C4-2B (cell line): Measurements from ENCODE around the gene HLTF.

Experiments
- H3K27ac ChIP-seq: fragments of 450-650 bp; 2 replicates; pipeline ENCODE4 v1.5.1; 2017
- ZFX ChIP-seq: fragments of 450-650 bp; IDR thresholded peaks from 2 replicates; pipeline ENCODE4 v1.6.1; 2017
- TF ChIP-seq, protein P1 (sequence below): fragments of 450-650 bp; conservative IDR thresholded peaks from 2 replicates; pipeline ENCODE4 v1.5.1; 2017; ENCODE audit warnings: mild to moderate bottlenecking

Gene HLTF

DNA sequence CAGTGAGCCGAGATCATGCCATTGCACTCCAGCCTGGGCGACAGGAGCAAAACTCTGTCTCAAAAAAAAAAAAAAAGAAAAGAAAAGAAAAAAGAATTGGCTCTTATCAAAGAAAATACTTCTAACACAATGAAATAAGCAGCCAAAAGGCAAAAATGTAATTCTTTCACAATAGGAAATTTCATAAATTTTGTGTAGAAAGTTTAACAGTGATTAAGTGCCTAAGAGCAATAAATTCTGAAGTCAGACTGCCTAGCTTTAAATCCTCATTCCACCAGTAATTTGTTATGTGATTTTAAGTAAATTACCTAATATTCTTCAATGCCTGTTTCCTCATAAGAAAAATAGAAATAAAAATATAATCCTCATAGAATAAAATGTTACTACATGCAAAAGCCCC is 24.6 kb downstream of the HLTF start:
- TF ChIP-seq ZFX = no peak
- TF ChIP-seq, protein P1, sequence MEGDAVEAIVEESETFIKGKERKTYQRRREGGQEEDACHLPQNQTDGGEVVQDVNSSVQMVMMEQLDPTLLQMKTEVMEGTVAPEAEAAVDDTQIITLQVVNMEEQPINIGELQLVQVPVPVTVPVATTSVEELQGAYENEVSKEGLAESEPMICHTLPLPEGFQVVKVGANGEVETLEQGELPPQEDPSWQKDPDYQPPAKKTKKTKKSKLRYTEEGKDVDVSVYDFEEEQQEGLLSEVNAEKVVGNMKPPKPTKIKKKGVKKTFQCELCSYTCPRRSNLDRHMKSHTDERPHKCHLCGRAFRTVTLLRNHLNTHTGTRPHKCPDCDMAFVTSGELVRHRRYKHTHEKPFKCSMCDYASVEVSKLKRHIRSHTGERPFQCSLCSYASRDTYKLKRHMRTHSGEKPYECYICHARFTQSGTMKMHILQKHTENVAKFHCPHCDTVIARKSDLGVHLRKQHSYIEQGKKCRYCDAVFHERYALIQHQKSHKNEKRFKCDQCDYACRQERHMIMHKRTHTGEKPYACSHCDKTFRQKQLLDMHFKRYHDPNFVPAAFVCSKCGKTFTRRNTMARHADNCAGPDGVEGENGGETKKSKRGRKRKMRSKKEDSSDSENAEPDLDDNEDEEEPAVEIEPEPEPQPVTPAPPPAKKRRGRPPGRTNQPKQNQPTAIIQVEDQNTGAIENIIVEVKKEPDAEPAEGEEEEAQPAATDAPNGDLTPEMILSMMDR = no peak

DNA sequence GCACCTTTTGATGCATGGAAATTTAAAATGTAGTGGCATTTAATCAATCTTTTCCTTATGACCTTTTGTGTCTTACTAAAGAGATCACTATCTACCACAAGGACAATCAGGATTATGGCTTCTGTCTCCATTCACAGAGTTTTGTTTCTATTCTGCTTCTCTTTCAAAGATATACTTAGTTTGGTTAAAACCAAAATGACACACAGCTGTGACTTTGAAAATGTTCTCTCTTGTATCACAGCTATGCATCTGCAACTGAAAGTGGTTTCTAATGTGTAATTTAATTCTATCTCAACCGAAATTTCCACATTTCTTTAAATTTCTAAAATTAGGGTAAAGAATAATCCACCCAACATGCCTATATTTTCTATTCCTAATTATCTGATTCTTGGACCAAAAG is 27.7 kb downstream of the HLTF start:
- no peak for TF ChIP-seq ZFX
- TF ChIP-seq, protein P1 = no peak

More for the DNA sequence above, 24.6 kb downstream of the HLTF start:
- H3K27ac ChIP-seq = no peak overlapping the region

DNA sequence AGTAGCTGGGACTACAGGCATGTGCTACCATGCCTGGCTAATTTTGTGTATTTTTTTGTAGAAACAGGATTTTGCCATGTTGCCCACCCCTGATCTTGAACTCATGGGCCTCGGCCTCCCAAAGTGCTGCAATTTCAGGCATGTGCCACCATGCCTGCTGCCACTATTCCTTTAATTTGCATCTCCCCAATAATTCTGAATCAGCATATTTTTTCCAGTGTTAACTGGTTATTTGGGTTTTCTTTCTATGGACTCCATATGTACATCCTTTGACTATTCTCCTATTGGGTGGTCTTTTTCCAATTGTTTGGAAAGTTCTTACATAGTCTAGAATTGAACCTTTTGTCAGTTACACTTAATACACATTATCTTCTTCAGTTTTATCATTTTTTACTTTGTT is 28.1 kb downstream of the HLTF start:
- no peak overlapping the region for H3K27ac ChIP-seq
- TF ChIP-seq ZFX = no peak
- TF ChIP-seq, protein P1 = no peak

More for the DNA sequence above, 27.7 kb downstream of the HLTF start:
- no peak overlapping the region for H3K27ac ChIP-seq

DNA sequence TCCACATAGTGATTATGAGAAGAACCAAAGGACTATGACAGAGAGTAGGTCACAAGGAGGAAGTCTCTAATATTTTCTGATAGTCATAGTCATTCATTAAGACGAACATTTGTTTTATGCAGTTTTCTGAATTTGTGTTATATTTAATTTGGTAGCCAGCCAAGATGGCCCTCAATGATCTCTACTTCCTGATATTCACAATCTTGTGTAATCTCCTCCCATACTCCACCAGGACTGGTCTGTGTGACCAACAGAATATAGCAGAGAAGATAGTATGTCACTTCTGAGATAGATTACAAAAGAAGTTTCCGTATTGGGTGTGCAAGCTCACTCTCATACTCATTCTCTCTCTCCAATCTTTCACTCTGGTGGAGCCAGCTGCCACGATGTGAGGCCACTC is 30.8 kb downstream of the HLTF start:
- H3K27ac ChIP-seq = no peak overlapping the region; the same call in 1 of the 2 replicates
- TF ChIP-seq ZFX = no peak
- TF ChIP-seq, protein P1 = no peak

DNA sequence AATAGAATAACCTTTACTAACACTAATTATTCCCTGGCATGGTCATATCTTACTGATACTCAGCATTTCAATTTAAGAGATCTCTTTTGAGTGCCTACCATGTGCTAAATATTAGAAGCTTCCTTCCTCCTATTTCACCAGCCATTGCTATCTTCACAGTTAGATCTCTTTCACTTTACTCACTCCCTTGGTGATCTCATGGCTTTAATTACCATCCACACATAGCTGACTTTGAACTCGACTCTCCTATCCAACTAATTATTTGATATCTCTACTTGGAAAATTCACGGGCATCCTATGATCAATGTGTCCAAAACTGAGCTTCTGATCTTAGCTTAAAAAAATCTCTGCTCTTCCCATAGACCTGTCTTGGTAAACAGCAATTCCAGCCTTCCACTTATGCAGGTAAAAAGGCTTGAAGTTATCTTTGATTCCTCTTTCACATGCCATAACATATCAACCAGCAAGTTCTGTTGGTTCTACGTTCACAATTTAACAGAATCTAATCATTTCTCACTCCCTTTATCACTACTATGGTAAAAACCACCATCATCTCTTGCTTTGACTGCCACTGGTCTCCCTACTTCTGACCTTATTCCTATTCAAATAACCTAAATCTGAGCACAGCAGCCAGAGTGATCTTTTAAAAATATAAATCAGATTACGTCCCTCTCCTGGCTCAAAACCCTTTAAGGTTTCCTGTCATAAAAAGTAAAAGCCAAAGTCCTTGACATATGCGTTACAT is 41.8 kb downstream of the HLTF start:
- H3K27ac ChIP-seq = no peak overlapping the region
- TF ChIP-seq, protein P1 = no peak
- no peak for TF ChIP-seq ZFX

DNA sequence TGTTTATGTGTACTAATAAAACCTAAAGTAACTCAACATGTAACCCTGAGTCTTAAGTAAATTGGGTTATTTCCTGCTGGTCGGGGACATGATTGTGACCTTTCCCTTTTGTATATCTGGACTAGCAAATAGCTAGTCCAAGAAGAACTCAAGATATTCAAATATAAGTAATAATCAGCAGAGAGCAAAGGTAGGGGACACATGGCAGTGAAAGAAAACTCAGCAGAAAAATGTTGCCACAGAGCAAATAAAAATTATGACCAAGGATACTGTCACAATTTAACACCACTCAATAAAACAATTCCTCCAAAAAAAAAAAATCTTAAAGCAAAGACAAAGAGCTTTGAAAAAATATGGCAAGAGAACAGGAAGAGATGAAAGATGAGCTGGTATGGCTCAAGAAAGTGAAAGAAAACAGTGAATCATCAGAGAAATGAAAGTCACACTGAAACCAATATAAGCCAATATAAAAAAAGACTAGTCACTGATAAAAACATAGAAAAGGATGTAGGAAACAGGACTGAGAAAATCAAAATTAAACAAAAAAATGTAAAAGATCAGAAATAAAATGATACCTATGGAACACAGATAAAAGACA is 43.4 kb downstream of the HLTF start:
- TF ChIP-seq, protein P1 = no peak
- no peak for TF ChIP-seq ZFX
- no peak overlapping the region for H3K27ac ChIP-seq

DNA sequence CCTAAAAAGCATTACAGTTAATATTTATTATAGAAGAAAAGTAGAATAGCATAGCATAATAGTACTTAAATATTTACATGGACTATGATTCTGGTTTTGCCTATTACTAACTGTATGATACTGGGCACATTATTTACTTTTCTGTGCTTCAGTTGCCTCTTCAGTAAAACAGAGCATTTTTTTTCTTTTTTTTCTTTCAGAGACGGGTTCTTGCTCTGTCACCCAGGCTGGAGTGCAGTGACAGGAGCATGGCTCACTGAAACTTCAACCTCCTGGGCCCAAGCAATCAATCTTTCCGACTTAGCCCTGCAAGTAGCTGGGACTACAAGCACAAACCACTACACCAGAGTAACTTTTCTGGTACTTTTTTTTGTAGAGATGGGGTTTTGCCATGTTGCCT is 48.0 kb downstream of the HLTF start:
- no peak overlapping the region for H3K27ac ChIP-seq
- TF ChIP-seq ZFX = no peak
- TF ChIP-seq, protein P1 = no peak
